Sigmoid colon (tissue), 4 donors: ENCODE data around the gene ASTL.

Experiments
- EP300 ChIP-seq, 4 donors: sonication (generic); formaldehyde crosslinking; IDR thresholded peaks; one replicate each; pipeline ENCODE4 v1.6.1; 2017; ENCODE audit warnings: antibody characterized with exemption in 4 of 4
- POLR2A ChIP-seq, 2 donors: fragments of 450-650 bp; IDR thresholded peaks; one replicate each; pipeline ENCODE4 v1.6.1; 2016; ENCODE audit warnings: antibody characterized with exemption in 2 of 2, mild to moderate bottlenecking in 2 of 2, moderate library complexity in 2 of 2
- TF ChIP-seq, protein P1 (sequence below), 4 experiments: fragments of 450-650 bp in 3 of 4; fragments of 200-600 bp in 1 of 4; IDR thresholded peaks; one replicate each; pipeline ENCODE4 v1.5.1; 2016 to 2019; ENCODE audit warnings: antibody characterized with exemption in 4 of 4, mild to moderate bottlenecking in 3 of 4, moderate library complexity in 2 of 4

DNA sequence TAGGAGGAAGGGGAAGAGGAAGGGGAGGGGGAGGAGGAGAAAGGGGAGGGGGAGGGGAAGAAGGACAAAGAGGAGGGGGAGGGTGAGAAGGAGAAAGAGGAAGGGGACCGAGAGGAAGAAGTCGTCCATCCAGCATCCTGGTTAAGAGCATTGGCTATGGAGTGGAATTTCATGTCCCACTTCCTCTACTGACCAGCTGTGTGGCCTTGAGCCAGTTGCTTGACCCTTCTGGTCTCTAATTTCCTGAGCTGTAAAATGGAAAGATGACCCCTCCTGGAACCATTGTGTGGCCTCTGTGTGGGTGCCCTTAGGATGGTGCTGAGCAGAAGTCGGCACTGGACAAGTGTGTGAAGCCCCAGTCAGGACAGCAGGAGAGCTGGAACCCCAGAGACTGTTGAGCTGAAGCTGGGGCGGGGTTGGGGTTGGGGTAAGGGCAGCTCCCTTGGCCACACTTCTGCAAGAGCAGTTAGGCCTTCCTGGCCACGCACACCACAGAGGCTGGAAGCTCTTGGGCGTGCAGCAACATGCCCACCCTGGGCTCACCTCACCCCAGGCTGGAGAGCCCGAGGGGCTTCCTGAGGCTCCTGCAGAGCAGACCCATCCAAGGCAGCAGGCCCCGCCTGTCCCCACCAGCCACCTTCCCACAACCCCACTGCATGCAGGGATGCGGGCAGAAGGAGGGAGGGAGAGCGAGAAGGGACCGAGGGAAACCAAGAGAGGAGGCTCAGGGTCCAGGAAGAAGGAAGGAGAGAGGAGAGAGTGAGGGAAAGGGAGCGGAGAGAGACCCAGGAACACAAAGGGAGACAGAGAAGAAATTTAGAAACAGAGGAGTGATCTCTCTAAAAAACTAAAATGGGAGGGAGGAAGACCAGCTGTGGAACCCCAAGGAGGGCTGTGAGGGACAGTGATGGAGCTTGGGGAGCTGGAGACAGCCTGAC is 38.2 kb downstream of the ASTL start:
- TF ChIP-seq, protein P1, sequence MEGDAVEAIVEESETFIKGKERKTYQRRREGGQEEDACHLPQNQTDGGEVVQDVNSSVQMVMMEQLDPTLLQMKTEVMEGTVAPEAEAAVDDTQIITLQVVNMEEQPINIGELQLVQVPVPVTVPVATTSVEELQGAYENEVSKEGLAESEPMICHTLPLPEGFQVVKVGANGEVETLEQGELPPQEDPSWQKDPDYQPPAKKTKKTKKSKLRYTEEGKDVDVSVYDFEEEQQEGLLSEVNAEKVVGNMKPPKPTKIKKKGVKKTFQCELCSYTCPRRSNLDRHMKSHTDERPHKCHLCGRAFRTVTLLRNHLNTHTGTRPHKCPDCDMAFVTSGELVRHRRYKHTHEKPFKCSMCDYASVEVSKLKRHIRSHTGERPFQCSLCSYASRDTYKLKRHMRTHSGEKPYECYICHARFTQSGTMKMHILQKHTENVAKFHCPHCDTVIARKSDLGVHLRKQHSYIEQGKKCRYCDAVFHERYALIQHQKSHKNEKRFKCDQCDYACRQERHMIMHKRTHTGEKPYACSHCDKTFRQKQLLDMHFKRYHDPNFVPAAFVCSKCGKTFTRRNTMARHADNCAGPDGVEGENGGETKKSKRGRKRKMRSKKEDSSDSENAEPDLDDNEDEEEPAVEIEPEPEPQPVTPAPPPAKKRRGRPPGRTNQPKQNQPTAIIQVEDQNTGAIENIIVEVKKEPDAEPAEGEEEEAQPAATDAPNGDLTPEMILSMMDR (IDR thresholded peaks at IDR 0.05), result no peak
- TF ChIP-seq EP300 (IDR thresholded peaks at IDR 0.05), result no peak
- no peak for TF ChIP-seq POLR2A (IDR thresholded peaks at IDR 0.05)
